OCI-LY1 (cell line): Measurements from ENCODE around the gene MATR3.
A peak's percentile ranks its signal among the peaks of the same experiment; 100 is the strongest.

Experiments used
- EZH2 ChIP-seq: fragments of 200-600 bp; sonication (generic), shearing (Covaris generic); IDR thresholded peaks from 2 replicates; pipeline ENCODE4 v1.8.0; 2017; ENCODE audit warnings: borderline replicate concordance, mixed run types, mild to moderate bottlenecking, antibody characterized with exemption, low read length, moderate library complexity, mixed read lengths
- TF ChIP-seq, protein P1 (sequence below): fragments of 200-600 bp; sonication (generic), shearing (Covaris generic); IDR thresholded peaks from 2 replicates; pipeline ENCODE4 v1.5.1; 2017; ENCODE audit warnings: mild to moderate bottlenecking, antibody characterized with exemption, low read length, moderate library complexity, mixed read lengths

DNA sequence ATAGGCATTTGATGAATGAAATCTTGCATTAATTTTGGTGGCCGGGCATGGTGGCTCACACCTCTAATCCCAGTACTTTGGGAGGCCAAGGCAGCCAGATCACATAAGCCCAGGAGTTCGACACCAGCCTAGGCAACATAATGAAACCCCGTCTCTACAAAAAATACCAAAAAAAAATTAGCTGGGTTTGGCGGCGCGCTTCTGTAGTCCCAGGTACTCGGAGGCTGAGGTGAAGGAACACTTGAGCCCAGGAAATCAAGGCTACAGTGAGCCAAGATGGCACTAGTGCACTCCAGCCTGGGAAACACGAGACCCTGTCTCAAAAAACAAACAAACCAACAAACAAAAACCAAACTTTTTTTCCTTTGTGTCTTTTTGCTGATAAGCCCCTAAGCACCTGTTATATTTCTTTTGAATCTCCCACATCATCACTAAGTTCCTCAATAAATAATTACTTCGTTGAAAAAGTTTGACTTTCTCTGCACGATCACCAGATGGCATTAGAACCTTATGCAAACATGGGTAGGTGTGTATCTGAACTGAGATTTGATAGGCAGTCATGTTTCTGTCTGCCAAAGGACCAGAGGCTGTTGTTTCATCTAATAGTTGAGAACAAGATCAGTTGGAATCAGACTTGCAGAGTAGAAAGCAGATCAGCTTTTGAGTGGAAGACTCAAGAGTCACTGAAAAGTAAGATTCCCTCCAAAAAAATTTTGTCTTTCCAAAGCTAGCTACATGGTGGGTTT, 5.5 kb upstream of the MATR3 start:
- TF ChIP-seq, protein P1, sequence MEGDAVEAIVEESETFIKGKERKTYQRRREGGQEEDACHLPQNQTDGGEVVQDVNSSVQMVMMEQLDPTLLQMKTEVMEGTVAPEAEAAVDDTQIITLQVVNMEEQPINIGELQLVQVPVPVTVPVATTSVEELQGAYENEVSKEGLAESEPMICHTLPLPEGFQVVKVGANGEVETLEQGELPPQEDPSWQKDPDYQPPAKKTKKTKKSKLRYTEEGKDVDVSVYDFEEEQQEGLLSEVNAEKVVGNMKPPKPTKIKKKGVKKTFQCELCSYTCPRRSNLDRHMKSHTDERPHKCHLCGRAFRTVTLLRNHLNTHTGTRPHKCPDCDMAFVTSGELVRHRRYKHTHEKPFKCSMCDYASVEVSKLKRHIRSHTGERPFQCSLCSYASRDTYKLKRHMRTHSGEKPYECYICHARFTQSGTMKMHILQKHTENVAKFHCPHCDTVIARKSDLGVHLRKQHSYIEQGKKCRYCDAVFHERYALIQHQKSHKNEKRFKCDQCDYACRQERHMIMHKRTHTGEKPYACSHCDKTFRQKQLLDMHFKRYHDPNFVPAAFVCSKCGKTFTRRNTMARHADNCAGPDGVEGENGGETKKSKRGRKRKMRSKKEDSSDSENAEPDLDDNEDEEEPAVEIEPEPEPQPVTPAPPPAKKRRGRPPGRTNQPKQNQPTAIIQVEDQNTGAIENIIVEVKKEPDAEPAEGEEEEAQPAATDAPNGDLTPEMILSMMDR: peak; percentile 56
- TF ChIP-seq EZH2: no peak
